Measurements from ENCODE around the gene ZNF333. TPM values are rescaled to one million over a fixed set of nuclear protein-coding genes. Genes with fewer than 3 reads are reported as not detected.

ZNF333 gene
- polyA plus RNA-seq, 2 of the 4 experiments (the other 2 are of a cell fraction) = 3.5 to 5.7 TPM

- TF ChIP-seq CTCF (IDR thresholded peaks at IDR 0.05) (no peak), FOSB (CRISPR knock-in tag; IDR thresholded peaks at IDR 0.05) (no peak)
Measured at GRCh38 chr19:14762111-14762510, 72.3 kb downstream of the ZNF333 start (continued).

- ATAC-seq (no peak), FAIRE-seq (no peak), DNase-seq (ENCODE audit: low read depth in 1 of 2, low spot score in 1 of 2) (no peak)
- H3K9me3 ChIP-seq = no peaks in the 10 kb centered on the region
- TF ChIP-seq HOXA7 (CRISPR knock-in tag; IDR thresholded peaks at IDR 0.05) = no peak
- TF ChIP-seq ZFP36 (IDR thresholded peaks at IDR 0.05; ENCODE audit: borderline replicate concordance, partially characterized antibody) = no peak
- TF ChIP-seq REST (IDR thresholded peaks at IDR 0.05) = no peak
- no peak for TF ChIP-seq POLR2A (IDR thresholded peaks at IDR 0.05; ENCODE audit: low read length)
- no peak for TF ChIP-seq HES2 (IDR thresholded peaks at IDR 0.05)
- TF ChIP-seq, protein P1, sequence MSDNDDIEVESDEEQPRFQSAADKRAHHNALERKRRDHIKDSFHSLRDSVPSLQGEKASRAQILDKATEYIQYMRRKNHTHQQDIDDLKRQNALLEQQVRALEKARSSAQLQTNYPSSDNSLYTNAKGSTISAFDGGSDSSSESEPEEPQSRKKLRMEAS (IDR thresholded peaks at IDR 0.05) = no peak
- TF ChIP-seq RARB (CRISPR knock-in tag; IDR thresholded peaks at IDR 0.05) = no peak
- TF ChIP-seq TFCP2L1 (CRISPR knock-in tag; IDR thresholded peaks at IDR 0.05) = no peak
- TF ChIP-seq GATA3 (IDR thresholded peaks at IDR 0.05; ENCODE audit: borderline replicate concordance) = no peak
- no peak for TF ChIP-seq HMGXB4 (CRISPR knock-in tag; IDR thresholded peaks at IDR 0.05; ENCODE audit: borderline replicate concordance)
- no peak for TF ChIP-seq RNF2 (IDR thresholded peaks at IDR 0.05; ENCODE audit: borderline replicate concordance, low read depth)
- no peak for TF ChIP-seq ZSCAN20 (CRISPR knock-in tag; IDR thresholded peaks at IDR 0.05)
- TF ChIP-seq MYC (IDR thresholded peaks at IDR 0.05; ENCODE audit: borderline replicate concordance, low read length) = no peak
- ChIA-PET POLR2A (no interaction called here), CTCF (no interaction called here)
- WGBS (ENCODE audit: missing lambda C conversion rate) = 43% methylated on average over 4 of the region's 4 CpGs
- H3K4me1 ChIP-seq = no peaks in the 10 kb centered on the region
- no peak overlapping the region for H3K27ac ChIP-seq
- H3K4me2 ChIP-seq = no peak overlapping the region
- H3K4me3 ChIP-seq = no peak overlapping the region
Measured at GRCh38 chr19:14763497-14764145, 73.8 kb downstream of the ZNF333 start.

DNA sequence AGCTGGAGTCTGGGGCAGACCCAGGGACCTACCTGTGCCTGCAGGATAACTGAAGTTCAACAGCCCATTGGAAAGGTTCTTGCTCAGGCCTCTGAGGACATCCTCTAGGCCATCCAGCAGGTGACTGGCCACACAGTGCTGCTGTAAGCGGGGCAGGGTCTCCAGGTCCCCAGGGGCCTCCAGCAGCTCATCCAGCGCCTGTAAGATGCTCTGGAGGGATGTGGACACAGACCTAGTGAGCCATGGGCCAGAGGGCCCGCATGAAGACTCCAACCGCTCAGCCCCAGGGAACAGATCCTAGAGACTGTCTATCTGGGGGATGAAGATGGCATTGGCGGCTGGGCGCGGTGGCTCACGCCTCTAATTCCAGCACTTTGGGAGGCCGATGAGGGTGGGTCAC lies 74.6 kb downstream of the ZNF333 start:
- no peak for DNase-seq (ENCODE audit: low read depth in 1 of 2, low spot score in 1 of 2)
- no peak for FAIRE-seq
- no peak overlapping the region for H3K4me2 ChIP-seq
- no peak overlapping the region for H3K27ac ChIP-seq
- no peak overlapping the region for H3K4me3 ChIP-seq
- POLR2A ChIA-PET = no interaction called here
- no peaks in the 10 kb centered on the region for H3K4me1 ChIP-seq
- 63% methylated on average over 7 of the region's 9 CpGs for WGBS (ENCODE audit: missing lambda C conversion rate)
- no peak for ATAC-seq
- CTCF ChIA-PET = no interaction called here
- no peaks in the 10 kb centered on the region for H3K9me3 ChIP-seq
- TF ChIP-seq, protein P2, sequence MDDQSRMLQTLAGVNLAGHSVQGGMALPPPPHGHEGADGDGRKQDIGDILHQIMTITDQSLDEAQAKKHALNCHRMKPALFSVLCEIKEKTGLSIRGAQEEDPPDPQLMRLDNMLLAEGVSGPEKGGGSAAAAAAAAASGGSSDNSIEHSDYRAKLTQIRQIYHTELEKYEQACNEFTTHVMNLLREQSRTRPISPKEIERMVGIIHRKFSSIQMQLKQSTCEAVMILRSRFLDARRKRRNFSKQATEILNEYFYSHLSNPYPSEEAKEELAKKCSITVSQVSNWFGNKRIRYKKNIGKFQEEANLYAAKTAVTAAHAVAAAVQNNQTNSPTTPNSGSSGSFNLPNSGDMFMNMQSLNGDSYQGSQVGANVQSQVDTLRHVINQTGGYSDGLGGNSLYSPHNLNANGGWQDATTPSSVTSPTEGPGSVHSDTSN (IDR thresholded peaks at IDR 0.05) = no peak
- TF ChIP-seq SREBF2 (IDR thresholded peaks at IDR 0.05) (no peak), REST (IDR thresholded peaks at IDR 0.05) (no peak), EHMT2 (IDR thresholded peaks at IDR 0.05; ENCODE audit: low read depth) (no peak), GATA3 (IDR thresholded peaks at IDR 0.05; ENCODE audit: borderline replicate concordance) (no peak), NPAS2 (CRISPR knock-in tag; IDR thresholded peaks at IDR 0.05; ENCODE audit: borderline replicate concordance) (no peak), KDM5A (IDR thresholded peaks at IDR 0.05) (no peak), HOXB5 (CRISPR knock-in tag; IDR thresholded peaks at IDR 0.05) (no peak)
- TF ChIP-seq, protein P1 (IDR thresholded peaks at IDR 0.05) = no peak

Measured in A549 (cell line).